MM.1S (cell line): ENCODE results near the gene CACNA1H.

Experiments used
- DNase-seq: peaks from one replicate; pipeline ENCODE4 v3.0.0-alpha.2; 2015
- H2AFZ ChIP-seq: fragments of 300-600 bp; sonication (generic); 2 replicates; pipeline ENCODE4 v1.6.0; 2016; ENCODE audit warnings: antibody characterized with exemption, low read length
- H3F3A ChIP-seq: fragments of 300-600 bp; sonication (generic); 2 replicates; pipeline ENCODE4 v1.6.1; 2016; ENCODE audit warnings: mild to moderate bottlenecking, antibody characterized with exemption, low read length, moderate library complexity, mixed read lengths; ENCODE audit not compliant: insufficient read depth
- H3K27ac ChIP-seq: fragments of 300-600 bp; sonication (generic); 2 replicates; pipeline ENCODE4 v1.5.1; 2016; ENCODE audit warnings: mild to moderate bottlenecking, low read length
- H3K27me3 ChIP-seq: fragments of 300-600 bp; sonication (generic); replicated peaks from 2 replicates; pipeline ENCODE4 v1.6.0; 2016; ENCODE audit warnings: low read length; ENCODE audit not compliant: insufficient read depth
- H3K36me3 ChIP-seq: fragments of 300-600 bp; sonication (generic); replicated peaks from 2 replicates; pipeline ENCODE4 v1.6.1; 2016; ENCODE audit warnings: mild to moderate bottlenecking, low read length, mixed read lengths; ENCODE audit not compliant: insufficient read depth
- H3K4me1 ChIP-seq: fragments of 300-600 bp; sonication (generic); 2 replicates; pipeline ENCODE4 v1.6.1; 2016; ENCODE audit warnings: low read length, mixed read lengths
- H3K4me2 ChIP-seq: fragments of 300-600 bp; sonication (generic); 2 replicates; pipeline ENCODE4 v1.6.0; 2016; ENCODE audit warnings: low read depth, low read length
- H3K4me3 ChIP-seq: fragments of 300-600 bp; sonication (generic); 2 replicates; pipeline ENCODE4 v1.5.1; 2016; ENCODE audit warnings: low read length, mixed read lengths
- H3K79me2 ChIP-seq: fragments of 300-600 bp; sonication (generic); 2 replicates; pipeline ENCODE4 v1.6.1; 2016; ENCODE audit warnings: mixed run types, low read length, mixed read lengths
- H3K9ac ChIP-seq: fragments of 300-600 bp; sonication (generic); 2 replicates; pipeline ENCODE4 v1.6.1; 2016; ENCODE audit warnings: low read length, mixed read lengths
- H3K9me2 ChIP-seq: fragments of 300-600 bp; sonication (generic); replicated peaks from 2 replicates; pipeline ENCODE4 v1.6.1; 2016; ENCODE audit warnings: mild to moderate bottlenecking, low read length, mixed read lengths; ENCODE audit not compliant: insufficient read depth
- H3K9me3 ChIP-seq: fragments of 300-600 bp; sonication (generic); replicated peaks from 2 replicates; pipeline ENCODE4 v1.6.1; 2016; ENCODE audit warnings: mild to moderate bottlenecking, low read length, mixed read lengths; ENCODE audit not compliant: insufficient read depth
- H4K20me1 ChIP-seq: fragments of 300-600 bp; sonication (generic); 2 replicates; pipeline ENCODE4 v1.6.1; 2016; ENCODE audit warnings: mild to moderate bottlenecking, low read length, moderate library complexity, mixed read lengths; ENCODE audit not compliant: insufficient read depth
- EZH2 ChIP-seq: fragments of 300-600 bp; sonication (generic); optimal IDR thresholded peaks from 2 replicates; pipeline ENCODE3; 2017; ENCODE audit warnings: low read depth, mild to moderate bottlenecking, antibody characterized with exemption, low read length, mixed read lengths
- EZH2phosphoT487 ChIP-seq: fragments of 300-600 bp; sonication (generic); IDR thresholded peaks from 2 replicates; pipeline ENCODE4 v1.6.1; 2018; ENCODE audit warnings: antibody characterized with exemption, low read length
- TF ChIP-seq, protein P1 (sequence below): fragments of 300-600 bp; sonication (generic); IDR thresholded peaks from 2 replicates; pipeline ENCODE4 v1.5.1; 2016; ENCODE audit warnings: antibody characterized with exemption, low read length, mixed read lengths

Gene CACNA1H

DNA sequence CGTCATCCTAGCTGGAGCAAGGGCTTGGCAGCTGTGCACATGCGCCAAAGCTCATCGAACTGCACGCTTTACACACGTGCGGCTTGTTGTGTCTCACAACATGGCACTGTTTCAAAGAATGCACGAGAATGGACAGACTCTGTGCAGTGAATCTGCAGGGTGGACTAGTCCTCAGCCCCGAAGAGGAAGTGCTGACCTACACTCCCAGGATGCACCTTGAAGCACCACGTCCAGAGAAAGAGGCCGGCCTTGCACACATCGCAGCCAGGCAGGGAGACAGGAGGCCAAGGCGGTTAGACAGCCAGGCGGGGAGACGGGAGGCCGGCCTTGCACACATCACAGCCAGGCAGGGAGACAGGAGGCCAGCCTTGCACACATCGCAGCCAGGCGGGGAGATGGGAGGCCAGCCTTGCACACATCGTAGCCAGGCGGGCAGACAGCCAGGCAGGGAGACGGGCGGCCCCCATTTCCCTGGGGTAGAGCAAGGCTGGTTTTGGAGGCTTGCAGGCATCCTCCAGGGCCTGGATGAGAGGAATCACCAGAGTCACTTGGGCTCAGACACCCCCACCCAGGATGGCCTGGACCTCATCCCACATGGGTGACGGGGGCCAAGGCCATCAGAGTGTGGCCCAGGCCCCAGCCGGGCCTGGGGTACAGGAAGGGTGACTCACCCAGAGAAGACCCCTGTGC is 9.0 kb upstream of the CACNA1H start:
- Histone ChIP-seq H3K27ac (no peak overlapping the region), H3K36me3 (no peaks in the 10 kb centered on the region), H3F3A (no peaks in the 10 kb centered on the region), H3K4me3 (no peak overlapping the region), H3K4me2 (no peak overlapping the region), H3K79me2 (no peaks in the 10 kb centered on the region), H3K27me3 (peaks cover 88% of the 10 kb centered on the region), H2AFZ (no peak overlapping the region), H3K9me2 (no peaks in the 10 kb centered on the region), H3K4me1 (no peaks in the 10 kb centered on the region), H4K20me1 (no peaks in the 10 kb centered on the region), H3K9ac (no peak overlapping the region), H3K9me3 (no peaks in the 10 kb centered on the region)
- no peak for DNase-seq
- TF ChIP-seq, protein P1, sequence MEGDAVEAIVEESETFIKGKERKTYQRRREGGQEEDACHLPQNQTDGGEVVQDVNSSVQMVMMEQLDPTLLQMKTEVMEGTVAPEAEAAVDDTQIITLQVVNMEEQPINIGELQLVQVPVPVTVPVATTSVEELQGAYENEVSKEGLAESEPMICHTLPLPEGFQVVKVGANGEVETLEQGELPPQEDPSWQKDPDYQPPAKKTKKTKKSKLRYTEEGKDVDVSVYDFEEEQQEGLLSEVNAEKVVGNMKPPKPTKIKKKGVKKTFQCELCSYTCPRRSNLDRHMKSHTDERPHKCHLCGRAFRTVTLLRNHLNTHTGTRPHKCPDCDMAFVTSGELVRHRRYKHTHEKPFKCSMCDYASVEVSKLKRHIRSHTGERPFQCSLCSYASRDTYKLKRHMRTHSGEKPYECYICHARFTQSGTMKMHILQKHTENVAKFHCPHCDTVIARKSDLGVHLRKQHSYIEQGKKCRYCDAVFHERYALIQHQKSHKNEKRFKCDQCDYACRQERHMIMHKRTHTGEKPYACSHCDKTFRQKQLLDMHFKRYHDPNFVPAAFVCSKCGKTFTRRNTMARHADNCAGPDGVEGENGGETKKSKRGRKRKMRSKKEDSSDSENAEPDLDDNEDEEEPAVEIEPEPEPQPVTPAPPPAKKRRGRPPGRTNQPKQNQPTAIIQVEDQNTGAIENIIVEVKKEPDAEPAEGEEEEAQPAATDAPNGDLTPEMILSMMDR: no peak
- TF ChIP-seq EZH2 (no peak), EZH2phosphoT487 (no peak)

DNA sequence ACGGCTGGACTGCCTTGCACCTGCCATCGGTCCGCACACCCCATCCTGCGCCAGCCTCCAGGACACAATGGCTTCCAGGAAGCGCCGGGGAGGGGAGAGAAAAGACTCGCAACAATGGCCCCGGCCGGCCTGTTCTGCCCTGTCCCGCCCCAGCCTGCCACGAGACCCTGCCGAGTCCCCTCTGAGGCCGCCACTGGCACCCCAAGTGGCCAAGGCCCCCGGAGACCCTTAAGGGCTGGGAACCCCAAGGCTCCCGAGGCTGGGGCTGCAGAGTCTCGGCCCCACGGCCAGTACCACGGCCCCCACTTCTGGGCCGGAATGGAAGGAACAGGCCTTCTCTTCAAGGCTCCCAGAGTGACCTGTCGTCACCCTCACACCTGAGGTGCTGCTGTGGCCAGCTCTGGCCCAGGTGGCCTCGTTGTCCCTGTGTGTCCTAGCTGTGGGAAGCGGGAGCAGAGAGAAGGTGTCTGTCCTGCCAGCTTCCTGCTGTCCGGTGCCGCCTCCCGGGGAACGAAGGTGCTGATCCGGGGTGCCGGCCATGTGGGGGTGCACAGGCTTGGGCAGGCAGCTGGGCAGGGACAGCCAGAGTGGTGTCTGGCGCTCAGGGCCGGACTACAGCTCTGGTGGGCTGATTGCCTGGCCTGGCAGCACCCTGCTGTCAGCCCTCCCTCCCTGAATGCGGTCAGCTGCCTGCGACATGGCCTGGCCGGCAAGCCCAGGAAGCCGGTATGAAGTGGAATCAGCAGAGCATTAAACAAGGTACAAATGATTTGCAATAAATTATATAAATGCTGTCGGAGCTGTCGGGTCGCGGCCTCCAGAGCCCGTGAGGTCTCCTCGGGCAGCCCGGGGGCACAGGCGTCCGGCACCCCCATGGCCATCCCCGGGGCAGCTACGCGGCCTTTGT is 8.2 kb upstream of the CACNA1H start:
- H4K20me1 ChIP-seq: no peaks in the 10 kb centered on the region
- H3K9me3 ChIP-seq: no peaks in the 10 kb centered on the region
- H3K27me3 ChIP-seq: peaks cover 88% of the 10 kb centered on the region
- no peaks in the 10 kb centered on the region for H3K79me2 ChIP-seq
- no peak overlapping the region for H3K4me2 ChIP-seq
- H3K4me1 ChIP-seq: no peaks in the 10 kb centered on the region
- no peaks in the 10 kb centered on the region for H3F3A ChIP-seq
- H3K9me2 ChIP-seq: no peaks in the 10 kb centered on the region
- no peak overlapping the region for H2AFZ ChIP-seq
- H3K4me3 ChIP-seq: no peak overlapping the region
- H3K27ac ChIP-seq: no peak overlapping the region
- TF ChIP-seq, protein P1: no peak
- TF ChIP-seq EZH2 (no peak), EZH2phosphoT487 (no peak)
- DNase-seq: no peak
- H3K9ac ChIP-seq: no peak overlapping the region
- no peaks in the 10 kb centered on the region for H3K36me3 ChIP-seq

DNA sequence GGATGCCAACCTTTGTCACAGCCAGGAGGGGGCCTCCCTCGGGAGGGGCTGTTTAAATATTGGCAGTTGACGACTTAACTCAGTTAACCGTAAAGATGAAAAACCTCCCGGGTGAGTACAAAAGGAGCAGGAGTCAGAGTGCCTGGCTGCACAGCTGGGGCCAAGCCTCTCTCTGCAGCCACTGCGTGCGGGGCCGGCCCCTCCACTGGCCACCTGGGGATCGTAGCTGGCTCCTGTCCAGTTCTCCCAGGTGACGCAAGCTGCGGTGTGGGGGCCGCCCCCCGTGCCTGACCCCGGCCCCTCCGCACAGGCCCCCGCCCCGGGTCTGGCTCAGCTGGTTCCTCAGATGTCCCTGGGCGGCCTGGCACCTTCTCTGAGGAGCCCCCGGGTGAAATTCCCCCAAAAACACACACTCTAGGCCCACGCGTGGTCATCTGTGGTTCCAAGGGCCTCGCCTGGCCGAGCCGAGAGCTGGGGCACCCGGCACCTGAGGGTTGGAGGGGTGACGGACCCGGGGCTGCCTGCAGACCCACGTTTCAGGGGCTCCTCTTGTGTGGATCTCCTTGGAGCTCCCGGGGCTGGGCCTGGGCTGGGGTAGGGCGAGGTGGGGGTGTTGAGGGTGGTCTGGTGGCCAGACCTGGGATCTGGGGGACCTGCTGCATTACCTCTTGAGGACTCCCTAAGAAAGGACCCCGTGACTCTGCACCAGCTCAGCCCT is 7.4 kb upstream of the CACNA1H start:
- H2AFZ ChIP-seq: no peak overlapping the region
- H3K4me1 ChIP-seq: no peaks in the 10 kb centered on the region
- TF ChIP-seq EZH2phosphoT487 (no peak), EZH2 (no peak)
- TF ChIP-seq, protein P1: no peak
- H4K20me1 ChIP-seq: no peaks in the 10 kb centered on the region
- H3F3A ChIP-seq: no peaks in the 10 kb centered on the region
- H3K27ac ChIP-seq: no peak overlapping the region
- H3K79me2 ChIP-seq: no peaks in the 10 kb centered on the region
- no peak overlapping the region for H3K9ac ChIP-seq
- no peak for DNase-seq
- no peaks in the 10 kb centered on the region for H3K9me2 ChIP-seq
- H3K27me3 ChIP-seq: peaks cover 88% of the 10 kb centered on the region
- H3K4me3 ChIP-seq: no peak overlapping the region
- no peaks in the 10 kb centered on the region for H3K36me3 ChIP-seq
- no peak overlapping the region for H3K4me2 ChIP-seq
- H3K9me3 ChIP-seq: no peaks in the 10 kb centered on the region
